NCI-H2081 treated with DMSO at 0.1 percent for 48 hours (cell line): ENCODE results near the gene FMO1.
A peak's percentile ranks its signal among the peaks of the same experiment; 100 is the strongest.
"Not testable (repeated sequence)": the region's sequence is repeated elsewhere in the genome, so short reads cannot be mapped to it uniquely, and the experiment has no call there.

ENCODE experiments used
- DNase-seq: peaks from one replicate; lab custom pipeline; 2025; lab: John Stamatoyannopoulos, UW

Gene FMO1

DNA sequence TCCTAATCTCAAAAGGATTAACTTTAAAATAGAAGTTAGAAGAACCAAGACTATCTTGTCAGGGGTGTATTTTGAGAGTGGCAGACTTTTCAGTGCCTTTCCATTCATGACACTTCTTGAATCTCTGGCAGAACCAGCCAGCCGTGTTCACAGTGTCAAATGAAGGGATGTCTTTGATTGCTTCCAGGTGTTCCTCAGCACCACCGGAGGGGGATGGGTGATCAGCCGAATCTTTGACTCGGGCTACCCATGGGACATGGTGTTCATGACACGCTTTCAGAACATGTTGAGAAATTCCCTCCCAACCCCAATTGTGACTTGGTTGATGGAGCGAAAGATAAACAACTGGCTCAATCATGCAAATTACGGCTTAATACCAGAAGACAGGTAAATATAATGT is 32.3 kb downstream of the FMO1 start:
- DNase-seq = no peak

DNA sequence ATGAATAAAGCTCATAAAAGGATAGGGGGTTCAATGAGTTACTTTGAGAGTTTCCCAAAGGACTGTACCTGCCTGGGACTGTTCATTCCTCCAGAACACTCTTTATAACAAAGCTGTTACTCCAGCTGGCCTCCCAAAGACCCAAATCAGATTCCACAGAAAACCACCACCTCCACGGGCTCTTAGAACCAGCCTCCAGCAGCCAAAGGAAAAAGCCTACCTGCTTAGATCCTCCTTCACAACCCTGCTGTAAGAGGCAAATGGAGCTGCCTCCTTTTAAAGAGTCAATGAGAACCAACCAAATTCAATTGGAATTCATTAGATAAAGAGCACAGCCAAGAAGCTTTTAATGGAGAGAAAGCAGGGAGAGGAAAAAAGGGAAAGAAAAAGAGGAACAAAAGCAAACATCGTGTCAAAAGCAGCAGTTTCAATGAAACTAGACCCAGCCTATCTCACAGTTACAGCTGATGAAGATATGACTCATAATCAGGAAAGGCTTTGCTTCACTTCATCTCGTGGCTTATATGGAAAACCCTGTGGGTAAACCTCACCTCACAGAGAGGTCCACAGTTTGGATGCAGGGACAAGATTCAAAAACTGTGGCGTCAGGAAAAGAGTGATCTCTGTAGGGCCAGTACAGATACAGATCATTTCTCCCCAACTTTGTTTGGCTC is 37.9 kb downstream of the FMO1 start:
- no peak for DNase-seq

DNA sequence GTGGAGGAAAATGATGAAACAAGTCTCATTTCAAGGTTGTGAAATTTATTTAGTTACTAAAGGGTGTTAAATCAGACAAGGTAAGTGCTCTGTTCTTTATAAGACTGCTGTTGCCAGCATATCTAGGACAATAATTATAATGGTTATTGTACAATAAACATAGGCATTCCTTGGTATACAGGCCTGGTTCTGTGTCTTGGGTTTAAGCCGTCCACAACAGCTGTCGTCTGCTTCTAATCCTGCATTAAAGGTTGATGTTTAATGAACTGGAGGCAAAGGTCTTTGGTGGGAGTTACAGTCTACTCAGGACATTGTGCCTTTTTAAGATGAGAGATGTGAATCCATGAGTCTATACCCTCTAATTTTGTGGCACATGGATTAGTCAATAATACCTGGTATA is 42.3 kb downstream of the FMO1 start:
- DNase-seq = no peak

DNA sequence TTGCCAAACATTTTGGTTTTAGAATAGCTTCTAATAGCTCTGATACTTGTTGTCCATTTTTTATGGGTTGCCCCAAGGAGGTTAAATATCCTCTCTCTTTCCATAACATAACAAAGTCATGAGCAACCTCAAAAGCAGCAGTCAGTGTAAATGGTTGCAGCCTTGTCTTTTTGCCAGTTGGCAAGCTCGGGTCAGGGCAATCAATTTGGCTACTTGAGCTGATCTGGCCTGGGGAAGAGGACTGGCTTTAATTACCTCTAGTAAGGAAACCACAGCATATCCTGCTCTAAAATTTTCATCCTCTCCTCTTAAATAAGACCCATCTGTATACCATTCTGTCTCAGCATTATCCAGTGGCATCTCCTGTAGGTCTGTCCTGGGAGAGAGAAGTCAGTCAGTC is 44.5 kb downstream of the FMO1 start:
- DNase-seq = no peak

DNA sequence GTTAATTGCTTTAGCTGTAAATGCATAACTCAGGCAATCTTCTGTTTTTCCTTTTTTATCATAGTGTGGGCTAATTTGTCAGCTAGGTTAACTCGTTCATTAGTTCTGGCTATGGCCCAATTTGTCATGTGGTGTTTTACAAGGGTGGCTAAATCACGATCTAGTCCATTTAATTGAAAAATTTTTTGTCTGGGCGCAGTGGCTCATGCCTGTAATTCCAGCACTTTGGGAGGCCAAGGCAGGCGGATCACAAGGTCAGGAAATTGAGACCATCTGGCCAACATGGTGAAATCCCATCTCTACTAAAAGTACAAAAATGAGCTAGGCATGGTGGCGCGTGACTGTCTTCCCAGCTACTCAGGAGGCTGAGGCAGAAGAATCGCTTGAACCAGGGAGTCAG is 47.1 kb downstream of the FMO1 start:
- DNase-seq = not testable (repeated sequence)

DNA sequence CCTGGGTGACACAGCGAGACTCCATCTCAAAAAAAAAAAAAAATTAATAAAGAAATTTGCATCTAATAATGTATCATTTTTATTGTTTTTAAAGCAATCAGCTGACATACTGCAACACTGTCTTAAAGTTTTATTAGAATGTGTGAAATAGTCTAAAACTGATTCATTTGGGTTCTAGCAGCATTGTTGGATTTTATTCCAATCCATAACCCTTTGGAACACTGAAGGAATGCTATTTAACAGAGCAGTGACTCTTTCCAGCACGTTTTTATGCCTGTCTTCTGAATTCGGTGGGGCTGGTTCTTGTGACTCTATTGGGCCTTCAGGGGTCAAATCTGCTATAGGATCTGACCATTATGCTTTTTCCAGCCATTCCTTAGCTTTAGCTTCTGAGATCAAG is 47.5 kb downstream of the FMO1 start:
- no peak for DNase-seq

DNA sequence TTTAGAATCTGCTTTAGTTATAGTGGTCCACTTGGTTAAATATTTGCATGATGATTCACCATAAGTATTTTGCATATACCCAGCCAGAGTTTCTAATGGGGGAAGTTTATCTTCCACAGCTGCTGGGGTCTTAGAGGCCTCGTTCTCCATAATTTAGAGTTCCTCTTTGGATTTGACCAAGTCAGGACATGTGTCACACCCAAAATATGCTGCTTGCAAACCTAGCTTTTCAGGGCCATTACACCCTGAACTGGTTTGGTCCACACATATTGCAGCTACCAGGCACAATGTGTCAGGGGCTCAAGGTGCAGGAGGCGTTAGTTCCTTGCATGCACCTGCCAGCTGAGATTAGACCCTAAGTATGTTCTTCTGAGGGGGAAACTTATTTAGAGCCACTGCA is 48.6 kb downstream of the FMO1 start:
- no peak for DNase-seq

DNA sequence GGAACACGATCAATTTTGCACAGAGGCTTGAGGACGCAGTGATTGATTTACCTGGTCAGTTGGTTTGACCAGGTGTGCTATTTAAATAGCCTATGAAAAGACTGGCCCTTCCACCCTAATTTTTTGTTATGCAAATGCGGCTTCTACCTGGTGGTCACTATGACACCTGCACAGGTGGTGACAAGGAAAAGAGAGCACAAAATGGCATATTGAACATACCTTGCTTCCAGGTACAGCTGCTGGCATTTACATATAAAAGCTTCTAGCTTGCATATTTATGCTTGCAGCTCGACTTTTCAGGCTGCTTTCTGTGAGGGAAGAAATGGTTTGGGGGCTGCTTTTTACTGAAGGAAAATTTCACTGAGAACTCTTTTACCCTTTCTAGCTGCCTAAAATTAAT is 50.4 kb downstream of the FMO1 start:
- DNase-seq = no peak

DNA sequence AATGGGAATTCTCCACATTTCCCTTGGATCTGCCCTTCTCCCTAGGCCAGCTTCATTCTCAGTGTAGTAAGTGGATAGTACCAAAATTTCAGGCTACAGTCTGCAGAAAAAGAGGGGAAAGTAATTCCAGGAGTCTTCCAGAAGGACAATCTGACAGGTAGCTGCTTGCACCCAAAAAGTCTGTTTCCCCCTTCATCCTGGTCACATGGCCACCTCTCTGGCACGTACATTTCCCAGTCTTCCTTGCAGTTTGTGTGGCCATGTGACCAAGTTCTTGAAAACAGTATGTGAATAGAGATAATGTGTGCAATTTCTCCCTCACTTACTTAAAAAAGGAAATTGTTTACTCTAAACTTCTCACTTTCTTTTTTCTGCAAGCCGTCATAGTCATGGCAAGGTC is 51.0 kb downstream of the FMO1 start:
- no peak for DNase-seq

DNA sequence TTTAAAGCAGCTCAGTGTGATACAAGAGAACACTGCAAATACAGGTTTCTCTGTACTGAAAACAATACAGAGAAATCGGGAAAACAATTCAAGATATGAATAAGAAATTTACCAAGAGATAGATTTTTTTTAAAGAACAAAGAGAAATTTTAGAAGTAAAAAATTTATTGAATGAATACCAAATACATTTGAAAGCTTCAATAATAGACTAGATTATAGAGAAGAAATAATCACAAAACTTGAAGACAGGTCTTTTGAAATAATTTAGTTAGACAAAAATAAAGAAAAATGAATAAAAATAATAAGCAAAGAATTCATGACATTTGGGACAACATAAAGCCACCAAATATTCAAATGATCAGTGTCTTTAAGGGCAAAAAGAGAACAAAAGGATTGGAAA is 52.1 kb downstream of the FMO1 start:
- no peak for DNase-seq

DNA sequence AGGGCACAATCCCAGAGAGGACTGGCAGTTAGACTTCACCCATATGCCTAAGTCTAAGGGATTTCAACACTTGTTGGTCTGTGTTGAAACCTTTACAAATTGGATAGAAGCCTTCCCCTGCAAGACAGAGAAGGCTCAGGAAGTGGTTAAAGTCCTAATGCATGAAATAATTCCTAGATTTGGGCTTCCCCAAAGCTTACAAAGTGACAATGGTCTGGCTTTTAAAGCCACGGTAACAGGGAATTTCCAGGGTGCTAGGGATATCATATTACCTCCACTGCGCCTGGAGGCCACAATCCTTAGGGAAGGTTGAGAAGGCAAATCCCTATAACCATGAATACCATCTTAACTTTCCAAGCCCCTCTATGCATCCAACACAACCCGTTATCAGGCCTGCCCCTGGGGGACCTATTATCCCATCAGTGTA is 62.4 kb downstream of the FMO1 start:
- DNase-seq = no peak

DNA sequence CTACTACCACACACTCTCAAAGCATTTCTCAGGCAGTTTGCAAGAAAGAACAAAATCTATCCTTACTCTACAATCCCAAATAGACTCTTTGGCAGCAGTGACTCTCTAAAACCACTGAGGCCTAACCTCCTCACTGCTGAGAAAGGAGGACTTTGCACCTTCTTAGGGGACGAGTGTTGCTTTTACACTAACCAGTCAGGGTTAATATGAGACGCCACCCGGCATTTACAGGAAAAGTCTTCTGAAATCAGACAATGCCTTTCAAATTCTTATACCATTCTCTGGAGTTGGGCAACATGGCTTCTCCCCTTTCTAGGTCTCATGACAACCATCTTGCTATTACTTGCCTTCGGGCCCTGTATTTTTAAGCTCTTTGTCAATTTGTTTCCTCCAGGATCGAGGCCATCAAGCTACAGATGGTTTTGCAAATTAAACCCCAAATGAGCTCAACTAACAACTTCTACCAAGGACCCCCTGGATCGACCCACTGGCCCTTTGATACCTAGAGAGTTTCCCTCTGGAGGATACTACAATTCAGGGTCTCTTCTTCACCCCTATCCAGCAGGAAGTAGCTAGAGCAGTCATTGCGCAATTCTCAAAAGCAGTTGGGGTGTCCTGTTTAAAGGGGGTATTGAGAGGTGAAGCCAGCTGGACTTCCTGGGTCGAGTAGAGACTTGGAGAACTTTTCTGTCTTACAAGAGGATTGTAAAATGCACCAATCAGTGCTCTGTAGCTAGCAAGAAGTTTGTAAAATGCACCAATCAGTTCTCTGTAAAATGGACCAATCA is 63.7 kb downstream of the FMO1 start:
- DNase-seq = no peak

DNA sequence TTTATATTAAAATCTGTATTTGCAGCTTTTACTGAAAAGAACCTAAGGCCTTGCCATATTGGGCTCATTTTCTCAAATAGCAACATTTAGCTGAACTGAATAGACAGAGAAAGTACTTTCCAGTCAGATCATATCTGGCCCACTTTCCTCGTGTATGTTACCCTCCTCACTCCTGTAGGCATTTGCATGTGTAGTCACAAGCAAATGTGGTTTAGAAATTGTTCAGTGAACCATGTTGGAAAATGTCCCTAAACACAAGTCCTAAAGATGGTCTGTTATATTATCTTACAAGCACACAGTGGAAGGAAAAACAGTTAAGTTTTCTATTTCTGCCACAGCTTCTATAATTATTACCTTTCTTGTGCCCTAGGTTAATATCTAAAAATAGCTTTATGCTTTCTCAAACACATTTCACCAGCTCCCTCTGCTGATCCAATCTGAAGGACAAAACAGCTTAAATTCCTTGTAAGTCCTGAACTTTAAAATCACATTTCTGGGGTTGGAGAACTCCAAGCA is 65.1 kb downstream of the FMO1 start:
- DNase-seq = no peak

DNA sequence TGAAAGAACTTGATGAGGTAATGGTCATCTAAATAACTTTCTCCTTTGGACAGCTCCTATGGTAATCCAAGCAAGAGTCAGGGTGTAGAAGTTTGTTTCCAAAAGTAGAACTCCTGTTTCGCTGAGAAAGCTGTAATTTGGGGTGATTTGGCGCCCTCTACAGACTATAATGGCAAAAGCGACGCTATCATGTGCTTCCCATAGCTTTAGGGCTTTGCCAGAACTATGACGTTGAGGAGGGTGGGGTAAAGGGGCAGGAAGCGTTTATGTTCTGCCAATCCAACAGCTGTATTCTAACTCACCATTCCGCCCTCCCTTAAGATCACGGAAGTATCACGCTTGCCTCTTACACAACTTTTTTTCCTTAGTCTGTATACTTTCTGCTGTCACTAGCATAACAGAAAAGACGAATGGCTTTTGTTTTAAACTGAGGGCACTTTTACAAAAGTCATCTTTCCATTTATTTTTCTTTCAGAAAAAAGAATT is 65.6 kb downstream of the FMO1 start, which contains the start of gene FMO4:
FMO4 (plus strand) TSS at position 349 of the 486 bp plus-strand sequence. CDS start 5,643 bp downstream, outside the sequence.
- peak; percentile 90 for DNase-seq

DNA sequence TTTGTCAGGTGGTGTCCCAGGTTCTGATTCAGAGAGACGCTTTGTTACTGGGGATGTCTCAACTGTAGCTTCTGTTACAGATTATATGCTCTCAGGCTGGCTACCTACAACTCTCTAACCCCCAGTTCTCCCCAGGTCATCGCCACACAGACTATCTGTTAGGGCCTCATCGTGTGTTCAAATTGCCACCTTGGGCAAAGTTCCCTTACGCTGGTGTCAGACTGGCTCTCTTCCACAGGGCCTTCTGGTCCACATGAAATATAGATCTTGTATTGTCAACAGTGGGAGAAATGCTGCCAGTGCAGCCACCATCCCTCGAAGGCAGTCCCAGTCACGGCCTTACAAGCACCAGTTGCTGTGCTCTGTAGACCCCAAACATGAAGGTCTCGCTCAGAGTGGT is 81.0 kb downstream of the FMO1 start:
- DNase-seq = no peak

DNA sequence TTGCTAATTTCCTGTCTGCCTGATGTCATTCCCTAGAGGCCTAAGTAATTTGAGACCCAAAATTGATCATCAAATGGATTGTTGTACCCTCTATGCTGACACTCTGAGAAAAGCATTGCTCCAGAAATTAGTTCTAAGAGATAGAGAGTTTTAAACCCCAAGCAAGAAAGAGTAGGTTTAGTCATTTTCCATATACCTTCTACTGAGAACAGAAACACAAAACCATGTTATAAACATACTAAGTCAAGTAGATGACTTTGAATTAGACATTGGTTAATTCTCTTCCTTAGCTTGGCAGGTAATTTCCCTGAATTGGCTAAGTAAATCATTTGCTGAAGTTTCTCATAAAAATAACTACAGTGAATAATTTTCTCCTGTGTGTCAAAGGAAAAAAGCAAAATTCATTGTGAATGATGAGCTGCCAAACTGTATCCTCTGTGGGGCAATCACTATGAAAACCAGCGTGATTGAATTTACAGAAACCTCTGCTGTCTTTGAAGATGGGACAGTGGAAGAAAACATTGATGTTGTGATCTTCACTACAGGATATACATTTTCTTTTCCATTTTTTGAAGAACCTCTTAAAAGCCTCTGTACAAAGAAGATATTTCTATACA is 85.8 kb downstream of the FMO1 start:
- no peak for DNase-seq
